Glomerular endothelial cell (primary cell): Measurements from ENCODE around the gene COQ8B. TPM values are rescaled to one million over a fixed set of nuclear protein-coding genes. Genes with fewer than 3 reads are reported as not detected.
"Not testable (repeated sequence)": the region's sequence is repeated elsewhere in the genome, so short reads cannot be mapped to it uniquely, and the experiment has no call there.

ENCODE experiments used
- DNase-seq: peaks from one replicate; pipeline ENCODE4 v3.0.0-alpha.2; 2011; ENCODE audit warnings: low read depth, low spot score; ENCODE audit errors: extremely low read depth
- total RNA-seq: library from RNA; depleted of rRNA; stranded (reverse); fragments of >200 nt; gene quantifications from 2 replicates; pipeline ENCODE4 v1.2.3, GENCODE V29; 2015

The COQ8B gene
- total RNA-seq, 1 donor from 2014 or later: 10.2 TPM

GRCh38 chr19:40672573-40673299 lies 44.0 kb downstream of the COQ8B start:
- DNase-seq: no peak

- no peak for DNase-seq
Measured at GRCh38 chr19:40672038-40672437, 44.6 kb downstream of the COQ8B start.

GRCh38 chr19:40671404-40671803 lies 45.3 kb downstream of the COQ8B start:
- no peak for DNase-seq

- no peak for DNase-seq
Measured at GRCh38 chr19:40668991-40669614, 47.6 kb downstream of the COQ8B start.

GRCh38 chr19:40667602-40668001 lies 49.1 kb downstream of the COQ8B start:
- DNase-seq: no peak

- no peak for DNase-seq
Measured at GRCh38 chr19:40666803-40667438, 49.8 kb downstream of the COQ8B start.

- DNase-seq: no peak
Measured at GRCh38 chr19:40663695-40664692, 52.7 kb downstream of the COQ8B start.

- DNase-seq: no peak
Measured at GRCh38 chr19:40662925-40663694, 53.6 kb downstream of the COQ8B start.

- no peak for DNase-seq
Measured at GRCh38 chr19:40661616-40662015, 55.1 kb downstream of the COQ8B start.

GRCh38 chr19:40659566-40659965 lies 57.1 kb downstream of the COQ8B start:
- DNase-seq: no peak

GRCh38 chr19:40659116-40659515 lies 57.6 kb downstream of the COQ8B start:
- no peak for DNase-seq

- DNase-seq: no peak
Measured at GRCh38 chr19:40658031-40658430, 58.7 kb downstream of the COQ8B start.

- DNase-seq: not testable (repeated sequence)
Measured at GRCh38 chr19:40655684-40656083, 61.0 kb downstream of the COQ8B start.

GRCh38 chr19:40652303-40652702 lies 64.4 kb downstream of the COQ8B start:
- not testable (repeated sequence) for DNase-seq

GRCh38 chr19:40650749-40651305 lies 65.9 kb downstream of the COQ8B start:
- no peak for DNase-seq

- not testable (repeated sequence) for DNase-seq
Measured at GRCh38 chr19:40649903-40650675, 66.6 kb downstream of the COQ8B start.

GRCh38 chr19:40646743-40647254 lies 69.9 kb downstream of the COQ8B start:
- DNase-seq: no peak

- DNase-seq: no peak
Measured at GRCh38 chr19:40642757-40643305, 73.9 kb downstream of the COQ8B start.
